AG09319 (cell line): Measurements from ENCODE around the gene PARD3.
A peak's percentile ranks its signal among the peaks of the same experiment; 100 is the strongest.

Experiments
- DNase-seq: peaks from one replicate; pipeline ENCODE4 v3.0.0-alpha.2; 2010; ENCODE audit warnings: low read depth; ENCODE audit errors: extremely low read depth
- TF ChIP-seq, protein P1 (sequence below): IDR thresholded peaks from 2 replicates; pipeline ENCODE4 v1.5.1; 2011; ENCODE audit warnings: low read depth, mild to moderate bottlenecking, inconsistent platforms, low read length, moderate library complexity

The PARD3 gene

GRCh38 chr10:34299105-34299611, 515.9 kb downstream of the PARD3 start:
- TF ChIP-seq, protein P1, sequence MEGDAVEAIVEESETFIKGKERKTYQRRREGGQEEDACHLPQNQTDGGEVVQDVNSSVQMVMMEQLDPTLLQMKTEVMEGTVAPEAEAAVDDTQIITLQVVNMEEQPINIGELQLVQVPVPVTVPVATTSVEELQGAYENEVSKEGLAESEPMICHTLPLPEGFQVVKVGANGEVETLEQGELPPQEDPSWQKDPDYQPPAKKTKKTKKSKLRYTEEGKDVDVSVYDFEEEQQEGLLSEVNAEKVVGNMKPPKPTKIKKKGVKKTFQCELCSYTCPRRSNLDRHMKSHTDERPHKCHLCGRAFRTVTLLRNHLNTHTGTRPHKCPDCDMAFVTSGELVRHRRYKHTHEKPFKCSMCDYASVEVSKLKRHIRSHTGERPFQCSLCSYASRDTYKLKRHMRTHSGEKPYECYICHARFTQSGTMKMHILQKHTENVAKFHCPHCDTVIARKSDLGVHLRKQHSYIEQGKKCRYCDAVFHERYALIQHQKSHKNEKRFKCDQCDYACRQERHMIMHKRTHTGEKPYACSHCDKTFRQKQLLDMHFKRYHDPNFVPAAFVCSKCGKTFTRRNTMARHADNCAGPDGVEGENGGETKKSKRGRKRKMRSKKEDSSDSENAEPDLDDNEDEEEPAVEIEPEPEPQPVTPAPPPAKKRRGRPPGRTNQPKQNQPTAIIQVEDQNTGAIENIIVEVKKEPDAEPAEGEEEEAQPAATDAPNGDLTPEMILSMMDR: no peak
- no peak for DNase-seq

DNA sequence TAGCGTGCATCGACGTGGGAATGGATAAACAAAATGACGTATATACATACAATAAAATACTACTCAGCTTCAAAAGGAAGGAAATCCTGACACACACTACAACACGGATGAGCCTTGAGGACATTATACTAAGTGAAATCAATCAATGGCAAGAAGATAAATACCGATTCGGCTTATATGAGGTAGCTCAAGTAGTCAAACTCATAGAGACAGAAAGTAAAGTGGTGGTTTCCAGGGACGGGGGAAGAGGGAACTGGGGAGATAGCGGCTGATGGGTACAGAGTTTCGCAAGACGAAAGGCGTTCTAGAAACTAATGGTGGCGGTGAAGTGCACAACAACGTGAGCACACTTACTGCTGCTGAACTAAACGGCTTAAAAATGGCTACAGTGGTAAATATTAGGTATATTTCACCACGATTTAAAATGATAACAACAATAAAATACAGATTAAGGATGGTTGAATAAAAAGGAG, 516.7 kb downstream of the PARD3 start:
- TF ChIP-seq, protein P1: no peak
- no peak for DNase-seq

- TF ChIP-seq, protein P1: no peak
- no peak for DNase-seq
These were observed 517.4 kb downstream of the PARD3 start for GRCh38 chr10:34297541-34298345.

DNA sequence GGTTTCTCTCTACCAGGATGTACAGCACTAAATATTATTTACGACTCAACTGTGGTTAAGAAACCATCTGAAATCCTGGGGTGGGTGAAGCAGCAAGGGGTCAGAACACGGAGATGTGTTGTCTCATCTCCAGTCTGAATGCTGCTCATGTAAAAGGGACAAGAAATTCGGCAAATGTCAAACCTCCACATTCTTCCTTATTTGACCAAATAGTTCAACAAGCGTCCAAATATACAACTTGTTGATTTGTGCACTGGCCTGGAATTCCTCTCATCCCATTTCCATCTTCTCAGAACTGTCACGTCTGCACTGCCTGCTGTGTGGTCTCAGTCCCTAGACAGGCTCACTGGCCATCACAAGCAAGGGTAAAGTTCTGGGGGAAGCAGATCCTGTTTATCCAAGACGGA, 520.0 kb downstream of the PARD3 start:
- TF ChIP-seq, protein P1: no peak
- DNase-seq: no peak

GRCh38 chr10:34294137-34294536, 521.0 kb downstream of the PARD3 start:
- TF ChIP-seq, protein P1: no peak
- no peak for DNase-seq

- TF ChIP-seq, protein P1: no peak
These were observed 522.4 kb downstream of the PARD3 start for GRCh38 chr10:34292675-34293074.

DNA sequence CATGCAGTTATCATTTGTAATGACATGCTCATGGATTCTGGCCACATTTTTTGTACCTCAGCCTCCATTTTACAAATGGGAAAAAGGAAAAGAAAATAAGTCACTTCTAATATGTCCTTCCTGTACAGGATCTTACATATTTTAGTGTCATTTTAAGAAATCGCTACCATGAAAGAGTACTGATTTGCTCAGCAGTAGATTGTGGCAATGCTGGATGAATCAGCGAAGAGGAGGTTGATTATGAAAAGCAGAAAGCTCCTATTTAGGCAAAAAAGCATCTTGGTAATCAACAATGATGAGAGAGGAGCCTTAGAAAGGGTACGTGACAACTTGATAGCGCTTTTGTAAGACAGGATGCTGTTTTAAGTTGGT, 522.9 kb downstream of the PARD3 start:
- TF ChIP-seq, protein P1: no peak
- DNase-seq: peak; percentile 12

More at GRCh38 chr10:34292675-34293074, 522.4 kb downstream of the PARD3 start:
- DNase-seq: no peak
